HCT116 (cell line): Measurements from ENCODE around the gene AKAP13. TPM values are rescaled to one million over a fixed set of nuclear protein-coding genes. Genes with fewer than 3 reads are reported as not detected.

Experiments used
- ATAC-seq: fragments of 200-7000 bp; cut with Tn5 transposase; 2 replicates; pipeline ENCODE4 v1.9.1; 2020; ENCODE audit warnings: mild to moderate bottlenecking, moderate library complexity
- BruUV-seq: library from RNA; stranded (reverse); fragments of 400-500 nt; replicated peaks from 2 replicates; lab custom pipeline; 2021; lab: Mats Ljungman, UMichigan
- CTCF ChIA-PET: fragments of 300-600 bp; sonication (Branson Sonifier 250); formaldehyde crosslinking; loops from one replicate; lab custom pipeline; 2021; ENCODE audit warnings: antibody characterized with exemption; lab: Charles Lee
- POLR2A ChIA-PET: fragments of 300-600, 350-600 bp; sonication (Branson Sonifier 250); formaldehyde crosslinking; loops from one replicate; lab custom pipeline; 2021; ENCODE audit warnings: antibody characterized with exemption; lab: Charles Lee
- RAD21 ChIA-PET, 2 experiments: fragments of 300-600 bp; sonication (Branson Sonifier 250); formaldehyde crosslinking; loops; one replicate each; lab custom pipeline; 2023; ENCODE audit warnings: low total read pairs in 2 of 2; ENCODE audit not compliant: uncharacterized antibody in 2 of 2, unreplicated experiment in 2 of 2, low non-redundant PET in 1 of 2; lab: Charles Lee
- DNase-seq: peaks from one replicate; pipeline ENCODE4 v3.0.0-alpha.2; 2010; ENCODE audit warnings: low read depth, low spot score
- H2AFZ ChIP-seq: fragments of 200-600 bp; shearing (Covaris generic), sonication (generic); 2 replicates; pipeline ENCODE4 v1.6.1; 2017; ENCODE audit warnings: low read depth, mixed run types, mixed read lengths, antibody characterized with exemption, low read length; ENCODE audit not compliant: poor library complexity, severe bottlenecking
- H3K27ac ChIP-seq: 2 replicates; pipeline ENCODE4 v1.5.1; 2012; ENCODE audit warnings: low read depth, low read length
- H3K27me3 ChIP-seq: fragments of 200-600 bp; sonication (generic); 2 replicates; pipeline ENCODE4 v1.6.1; 2016; ENCODE audit warnings: mixed run types, low read length, mixed read lengths; ENCODE audit not compliant: insufficient read depth
- H3K36me3 ChIP-seq, 2 experiments: fragments of 200-500 bp in 1 of 2; fragments of 200-600 bp in 1 of 2; sonication (Bioruptor generic) in 1 of 2; sonication (generic) in 1 of 2; 2 replicates each; pipeline versions ENCODE4 v1.5.1 to v1.6.1; 2014 to 2016; ENCODE audit warnings: low read length in 2 of 2, inconsistent platforms in 1 of 2, mixed read lengths in 1 of 2, mixed run types in 1 of 2; ENCODE audit not compliant: insufficient read depth in 2 of 2, control insufficient read depth in 1 of 2
- H3K4me1 ChIP-seq, 2 experiments: fragments of 200-600 bp in 1 of 2; sonication (generic) in 1 of 2; 2 replicates each; pipeline versions ENCODE4 v1.5.1 to v1.6.1; 2012 to 2017; ENCODE audit warnings: low read length in 2 of 2, inconsistent platforms in 1 of 2, mild to moderate bottlenecking in 1 of 2, mixed read lengths in 1 of 2, mixed run types in 1 of 2, moderate library complexity in 1 of 2; ENCODE audit not compliant: insufficient read depth in 2 of 2, control insufficient read depth in 1 of 2
- H3K4me2 ChIP-seq: fragments of 200-600 bp; sonication (generic); 2 replicates; pipeline ENCODE4 v1.6.1; 2017; ENCODE audit warnings: mixed run types, low read length, mixed read lengths
- H3K4me3 ChIP-seq, 2 experiments: fragments of 200-600 bp in 1 of 2; sonication (generic) in 1 of 2; replicated peaks in 1 of 2; 2 replicates each; pipeline ENCODE4 v1.5.1; 2011 to 2016; ENCODE audit warnings: low read length in 2 of 2, control low read depth in 1 of 2, low read depth in 1 of 2, mild to moderate bottlenecking in 1 of 2, mixed read lengths in 1 of 2, mixed run types in 1 of 2
- H3K79me2 ChIP-seq: fragments of 200-600 bp; sonication (generic); 2 replicates; pipeline ENCODE4 v1.6.1; 2017; ENCODE audit warnings: mild to moderate bottlenecking, mixed run types, low read length, moderate library complexity, mixed read lengths; ENCODE audit not compliant: insufficient read depth
- H3K9ac ChIP-seq: fragments of 200-600 bp; sonication (generic); 2 replicates; pipeline ENCODE4 v1.6.1; 2016; ENCODE audit warnings: low read length, mixed read lengths
- H3K9me2 ChIP-seq: fragments of 200-600 bp; sonication (generic), shearing (Covaris generic); 2 replicates; pipeline ENCODE4 v1.6.1; 2017; ENCODE audit warnings: mixed run types, mild to moderate bottlenecking, moderate library complexity; ENCODE audit not compliant: insufficient read depth
- H3K9me3 ChIP-seq, 2 experiments: fragments of 200-500 bp in 1 of 2; fragments of 200-600 bp in 1 of 2; sonication (Bioruptor generic) in 1 of 2; sonication (generic) in 1 of 2; 2 replicates each; pipeline ENCODE4 v1.6.1; 2014 to 2017; ENCODE audit warnings: low read length in 2 of 2, mixed read lengths in 2 of 2, inconsistent platforms in 1 of 2, low read depth in 1 of 2, mild to moderate bottlenecking in 1 of 2, mixed run types in 1 of 2, moderate library complexity in 1 of 2; ENCODE audit not compliant: control insufficient read depth in 1 of 2, insufficient read depth in 1 of 2
- H4K20me1 ChIP-seq: fragments of 200-600 bp; sonication (generic), shearing (Covaris generic); 2 replicates; pipeline ENCODE4 v1.6.1; 2017; ENCODE audit warnings: mixed run types, mild to moderate bottlenecking, moderate library complexity; ENCODE audit not compliant: insufficient read depth
- CEBPB ChIP-seq: IDR thresholded peaks from 2 replicates; pipeline ENCODE4 v1.6.1; 2012; ENCODE audit warnings: low read depth
- ELF1 ChIP-seq: IDR thresholded peaks from 2 replicates; pipeline ENCODE4 v1.6.1; 2012; ENCODE audit warnings: low read depth, borderline replicate concordance
- EZH2 ChIP-seq: fragments of 200-600 bp; sonication (generic); IDR thresholded peaks from 2 replicates; pipeline ENCODE4 v1.6.1; 2017; ENCODE audit warnings: antibody characterized with exemption, mixed run types
- EZH2phosphoT487 ChIP-seq: fragments of 200-600 bp; IDR thresholded peaks from 2 replicates; pipeline ENCODE4 v1.6.1; 2018; ENCODE audit warnings: antibody characterized with exemption, borderline replicate concordance
- JUND ChIP-seq: IDR thresholded peaks from 2 replicates; pipeline ENCODE4 v1.6.1; 2012
- RAD21 ChIP-seq: IDR thresholded peaks from 2 replicates; pipeline ENCODE4 v1.6.1; 2012; ENCODE audit warnings: low read depth, mild to moderate bottlenecking
- REST ChIP-seq: IDR thresholded peaks from 2 replicates; pipeline ENCODE4 v1.6.1; 2012; ENCODE audit warnings: low read depth
- SIN3A ChIP-seq: IDR thresholded peaks from 2 replicates; pipeline ENCODE4 v1.6.1; 2012; ENCODE audit warnings: low read depth
- SRF ChIP-seq: IDR thresholded peaks from 2 replicates; pipeline ENCODE4 v1.6.1; 2012; ENCODE audit warnings: low read depth
- YY1 ChIP-seq: IDR thresholded peaks from 2 replicates; pipeline ENCODE4 v1.6.1; 2011; ENCODE audit warnings: low read length, low read depth, moderate library complexity, mild to moderate bottlenecking; ENCODE audit not compliant: insufficient replicate concordance; ENCODE audit errors: extremely low read depth
- ZFX ChIP-seq: fragments of 450-650 bp; IDR thresholded peaks from 2 replicates; pipeline ENCODE4 v1.6.1; 2017
- ZNF274 ChIP-seq: fragments of 200-500 bp; sonication (Bioruptor generic); IDR thresholded peaks from 2 replicates; pipeline ENCODE4 v1.6.1; 2014; ENCODE audit warnings: mild to moderate bottlenecking, low read depth, low read length, inconsistent platforms
- intact Hi-C: fragments of 100-400 bp; cut with micrococcal nuclease; formaldehyde crosslinking; loops from 2 replicates; pipeline ENCODE4 v1.10.0; 2022
- total RNA-seq: library from RNA; stranded (reverse); gene quantifications from one replicate; pipeline ENCODE4 v1.2.1, GENCODE V29; 2021; ENCODE audit not compliant: unreplicated experiment
- TF ChIP-seq, protein P1 (sequence below), 3 experiments: fragments of 200-600 bp in 1 of 3; sonication (generic) in 1 of 3; IDR thresholded peaks in 2 of 3; conservative IDR thresholded peaks in 1 of 3; 2 replicates each; pipeline ENCODE4 v1.5.1; 2012 to 2017; ENCODE audit warnings: low read depth in 2 of 3, low read length in 2 of 3, antibody characterized with exemption in 1 of 3, borderline replicate concordance in 1 of 3, control low read depth in 1 of 3, mild to moderate bottlenecking in 1 of 3, mixed read lengths in 1 of 3, mixed run types in 1 of 3, moderate library complexity in 1 of 3; ENCODE audit not compliant: insufficient read depth in 1 of 3
- TF ChIP-seq, protein P2 (sequence below): IDR thresholded peaks from 2 replicates; pipeline ENCODE4 v1.6.1; 2012

Gene AKAP13
- total RNA-seq, 1 experiment from 2014 or later: 43.1 TPM

DNA sequence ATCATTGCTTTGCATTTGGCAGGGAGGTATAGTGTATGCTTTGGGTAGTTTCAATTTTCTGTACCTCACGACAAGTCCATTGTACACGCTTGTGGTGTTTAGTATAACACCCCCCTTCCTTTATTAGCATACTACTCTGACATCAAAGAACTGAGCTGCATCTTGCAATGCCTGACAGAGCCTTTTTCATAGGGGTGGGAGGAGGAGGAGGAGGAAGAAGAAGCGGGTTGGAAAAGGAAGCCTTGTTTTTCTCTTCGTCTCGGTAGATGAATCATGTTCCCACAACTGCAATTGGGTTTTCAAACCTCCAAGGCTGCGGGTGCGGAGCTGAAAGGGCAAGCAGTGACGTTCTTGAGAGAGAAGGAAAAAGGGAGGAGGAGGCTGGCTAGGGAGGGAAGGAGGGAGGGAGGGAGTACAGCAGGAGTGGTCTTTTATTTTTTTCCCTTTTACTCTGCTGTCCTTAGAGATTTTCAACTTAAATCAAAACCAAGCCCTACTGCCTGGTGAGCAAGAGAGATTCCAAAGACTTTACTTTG, 238.6 kb downstream of the AKAP13 start:
- H3K4me2 ChIP-seq: no peak overlapping the region
- no peak overlapping the region for H3K9ac ChIP-seq
- TF ChIP-seq CEBPB (no peak), EZH2 (no peak)
- DNase-seq: no peak
- no peak overlapping the region for H3K4me3 ChIP-seq
- BruUV-seq: no TSS peak
- peaks cover 0 to 5% of the 10 kb centered on the region in 2 experiments; a peak in 1 of 4 replicates for H3K4me1 ChIP-seq
- ChIA-PET POLR2A (no interaction called here), RAD21 (no interaction called here), CTCF (no interaction called here)
- H4K20me1 ChIP-seq: no peaks in the 10 kb centered on the region
- intact Hi-C loops: loop anchor here (10.0 kb wide), 1 partner anchor 316 kb away; no protein-coding TSS in a partner anchor
- H3K79me2 ChIP-seq: no peaks in the 10 kb centered on the region
- H3K9me2 ChIP-seq: no peaks in the 10 kb centered on the region
- no peaks in the 10 kb centered on the region for H3K36me3 ChIP-seq
- H3K9me3 ChIP-seq: no peaks in the 10 kb centered on the region
- no peak overlapping the region for H3K27ac ChIP-seq
- H2AFZ ChIP-seq: no peak overlapping the region
- H3K27me3 ChIP-seq: no peaks in the 10 kb centered on the region
- no peak for ATAC-seq

DNA sequence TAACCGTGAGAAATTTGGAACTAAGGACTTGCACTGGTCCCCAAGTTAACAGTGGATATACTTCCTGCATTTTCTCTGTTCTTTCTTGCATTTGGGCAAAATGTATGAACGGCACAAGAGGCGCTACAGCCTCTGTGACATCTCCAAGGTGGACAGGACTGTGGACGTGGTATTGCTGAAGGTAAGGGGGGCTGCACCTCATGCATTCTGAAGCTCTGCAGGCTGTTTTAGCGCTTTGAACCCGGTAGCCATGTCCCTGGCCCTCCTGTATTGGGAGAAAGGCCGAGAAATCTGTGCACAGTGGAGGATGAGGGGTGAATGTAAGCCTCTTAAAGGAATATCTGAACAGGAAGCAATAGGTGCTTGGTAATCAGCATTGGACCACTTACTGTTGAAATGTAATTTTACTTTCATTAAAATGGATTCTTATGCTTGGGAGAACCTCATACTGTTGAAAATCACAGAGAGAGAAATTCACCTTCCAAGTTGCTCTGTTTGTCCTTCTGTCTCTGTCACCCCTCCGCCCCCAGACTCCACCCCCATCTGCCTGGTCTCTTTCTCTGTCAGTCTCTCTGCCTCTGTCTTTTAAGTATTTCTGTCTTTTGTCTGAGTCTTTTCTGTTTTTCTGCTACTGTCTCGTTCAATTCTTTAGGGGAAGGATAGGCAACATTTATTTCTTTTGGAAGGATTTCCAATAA, 239.7 kb downstream of the AKAP13 start:
- POLR2A ChIA-PET: no interaction called here
- BruUV-seq: no TSS peak
- TF ChIP-seq CEBPB (no peak), JUND (no peak), SIN3A (no peak), ZFX (no peak), YY1 (no peak), ZNF274 (no peak), REST (no peak), RAD21 (no peak), ELF1 (no peak), EZH2phosphoT487 (no peak), SRF (no peak)
- TF ChIP-seq, protein P1, sequence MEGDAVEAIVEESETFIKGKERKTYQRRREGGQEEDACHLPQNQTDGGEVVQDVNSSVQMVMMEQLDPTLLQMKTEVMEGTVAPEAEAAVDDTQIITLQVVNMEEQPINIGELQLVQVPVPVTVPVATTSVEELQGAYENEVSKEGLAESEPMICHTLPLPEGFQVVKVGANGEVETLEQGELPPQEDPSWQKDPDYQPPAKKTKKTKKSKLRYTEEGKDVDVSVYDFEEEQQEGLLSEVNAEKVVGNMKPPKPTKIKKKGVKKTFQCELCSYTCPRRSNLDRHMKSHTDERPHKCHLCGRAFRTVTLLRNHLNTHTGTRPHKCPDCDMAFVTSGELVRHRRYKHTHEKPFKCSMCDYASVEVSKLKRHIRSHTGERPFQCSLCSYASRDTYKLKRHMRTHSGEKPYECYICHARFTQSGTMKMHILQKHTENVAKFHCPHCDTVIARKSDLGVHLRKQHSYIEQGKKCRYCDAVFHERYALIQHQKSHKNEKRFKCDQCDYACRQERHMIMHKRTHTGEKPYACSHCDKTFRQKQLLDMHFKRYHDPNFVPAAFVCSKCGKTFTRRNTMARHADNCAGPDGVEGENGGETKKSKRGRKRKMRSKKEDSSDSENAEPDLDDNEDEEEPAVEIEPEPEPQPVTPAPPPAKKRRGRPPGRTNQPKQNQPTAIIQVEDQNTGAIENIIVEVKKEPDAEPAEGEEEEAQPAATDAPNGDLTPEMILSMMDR (IDR thresholded peaks at IDR 0.05 in 2 of 3, conservative IDR thresholded peaks at IDR 0.05 in 1 of 3; ENCODE audit: borderline replicate concordance in 1 of 3, insufficient read depth in 1 of 3, low read depth in 2 of 3, low read length in 2 of 3): no peak
- TF ChIP-seq, protein P2, sequence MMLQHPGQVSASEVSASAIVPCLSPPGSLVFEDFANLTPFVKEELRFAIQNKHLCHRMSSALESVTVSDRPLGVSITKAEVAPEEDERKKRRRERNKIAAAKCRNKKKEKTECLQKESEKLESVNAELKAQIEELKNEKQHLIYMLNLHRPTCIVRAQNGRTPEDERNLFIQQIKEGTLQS: no peak

More for the DNA sequence above, 239.7 kb downstream of the AKAP13 start:
- Histone ChIP-seq H3K9ac (no peak overlapping the region), H3K36me3 (no peaks in the 10 kb centered on the region), H2AFZ (no peak overlapping the region), H3K9me2 (no peaks in the 10 kb centered on the region), H4K20me1 (no peaks in the 10 kb centered on the region), H3K27me3 (no peaks in the 10 kb centered on the region), H3K4me1 (peaks cover 0 to 5% of the 10 kb centered on the region in 2 experiments; a peak in 1 of 4 replicates), H3K27ac (no peak overlapping the region), H3K4me3 (no peak overlapping the region), H3K9me3 (no peaks in the 10 kb centered on the region), H3K4me2 (no peak overlapping the region), H3K79me2 (no peaks in the 10 kb centered on the region)
- CTCF ChIA-PET: no interaction called here
- RAD21 ChIA-PET: no interaction called here
- ATAC-seq: no peak
- no peak for DNase-seq
- intact Hi-C loops: loop anchor here (10.0 kb wide), 1 partner anchor 315 kb away; no protein-coding TSS in a partner anchor
